Measurements from ENCODE around the gene FAM234B. TPM values are rescaled to one million over a fixed set of nuclear protein-coding genes. Genes with fewer than 3 reads are reported as not detected.

The FAM234B gene
- total RNA-seq = 8.3 and 10.8 TPM in 2 replicates

DNA sequence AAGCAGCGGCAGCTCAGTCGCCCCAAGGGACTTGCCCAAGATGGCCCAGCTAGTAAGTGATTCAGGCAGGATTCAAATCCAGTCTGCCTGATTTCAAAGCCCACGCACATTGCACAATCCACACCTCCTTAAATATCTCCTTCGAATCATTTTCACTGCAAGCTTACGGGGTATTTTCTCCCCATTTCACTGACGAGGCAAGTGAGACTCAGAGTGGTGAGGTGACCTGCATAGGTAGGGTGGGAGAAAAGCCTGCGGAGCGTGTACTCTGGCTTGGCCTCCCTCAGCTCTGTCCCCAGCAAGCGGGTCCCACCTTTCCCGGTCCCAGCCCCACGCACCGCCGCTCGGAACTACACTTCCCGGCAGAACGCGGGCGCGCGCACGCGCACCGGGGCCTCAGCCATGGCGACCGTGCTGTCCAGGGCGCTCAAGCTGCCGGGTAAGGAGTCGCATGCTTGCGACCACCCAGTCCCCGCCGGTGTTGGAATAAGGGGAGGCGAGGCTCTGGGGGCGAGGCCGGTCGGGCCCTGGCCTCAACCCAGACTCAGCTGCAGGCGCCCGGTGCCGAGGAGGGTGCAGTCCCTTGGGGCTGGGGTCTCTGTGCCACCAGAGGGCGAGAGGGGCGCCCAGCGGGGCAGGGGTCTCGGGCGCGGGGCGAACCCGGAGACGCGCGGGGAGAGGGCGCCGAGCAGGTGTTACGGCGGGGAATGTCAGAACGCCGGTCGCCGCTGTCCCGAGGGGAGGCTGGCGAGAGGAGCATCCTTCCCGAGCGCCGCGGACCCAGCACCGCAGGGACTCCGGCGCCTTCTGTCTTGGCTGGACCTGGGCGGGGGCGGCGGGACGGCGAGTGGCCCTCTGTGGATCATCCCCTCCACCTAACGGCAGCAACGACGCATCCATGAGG lies at the start of gene FAM234B:
FAM234B (plus strand) TSS at position 380 of the 904 bp plus-strand sequence; CDS start at position 403, 23 bp downstream.

DNA sequence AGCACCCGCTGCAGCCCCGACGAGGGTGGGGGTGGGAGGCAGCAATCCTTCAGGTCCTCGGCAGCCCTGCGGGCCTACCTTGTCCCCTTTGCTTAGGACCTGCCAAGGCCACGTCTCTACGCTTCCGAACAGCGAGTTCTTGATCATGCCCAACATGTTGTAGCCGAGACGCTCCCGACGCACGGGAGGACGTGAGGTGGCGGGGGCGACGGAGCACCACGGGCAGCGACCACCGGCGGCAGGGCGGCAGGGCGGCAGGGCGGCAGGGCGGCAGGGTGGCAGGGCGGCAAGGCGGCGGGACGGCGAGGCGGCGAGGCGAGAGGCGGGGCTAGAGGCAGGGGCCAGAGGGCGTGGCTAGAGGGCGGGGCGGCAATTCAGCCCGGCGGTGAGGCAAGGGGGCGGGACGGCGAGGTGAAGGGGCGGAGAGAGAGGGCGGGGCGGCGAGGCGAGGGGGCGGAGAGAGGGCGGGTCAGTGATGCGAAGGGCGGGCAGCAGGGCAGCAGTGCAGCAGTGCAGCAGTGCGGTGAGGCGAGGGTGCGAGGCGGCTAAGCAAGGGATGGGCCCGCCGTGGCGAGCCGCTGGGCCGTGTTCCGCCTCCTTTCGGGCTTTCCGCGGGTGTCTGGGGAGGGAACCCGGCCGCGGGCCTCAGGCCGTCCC lies 44.1 kb upstream of the FAM234B start, which contains the start of gene HEBP1:
HEBP1 (minus strand) TSS at position 307 of the 657 bp plus-strand sequence; CDS start at position 156, 151 bp downstream.

GRCh38 chr12:13103391-13104033 lies 59.3 kb downstream of the FAM234B start, which contains the start of gene GSG1:
Gene GSG1 (minus strand): TSS chr12:13103667. CDS start chr12:13103512, 155 bp downstream.

Other genes starting within 250 kb of the FAM234B start
- 52.3 and 71.0 TPM in 2 replicates for gene DDX47, start 231.0 kb upstream of the FAM234B start, total RNA-seq
- gene GPRC5A, start 152.8 kb upstream of the FAM234B start, total RNA-seq = 3.1 and 10.3 TPM in 2 replicates
- gene GPRC5D, start 92.2 kb upstream of the FAM234B start, total RNA-seq = 0.15 TPM in 1 of 2 replicates, not detected in the other
- gene HEBP1, start 44.1 kb upstream of the FAM234B start, total RNA-seq = 29.4 and 29.8 TPM in 2 replicates
- 0.44 and 0.66 TPM in 2 replicates for gene GSG1, start 59.3 kb downstream of the FAM234B start, total RNA-seq
- 84.7 and 237 TPM in 2 replicates for gene EMP1, start 152.3 kb downstream of the FAM234B start, total RNA-seq